SK-N-SH (cell line): Measurements from ENCODE around the gene PDS5B. TPM values are rescaled to one million over a fixed set of nuclear protein-coding genes. Genes with fewer than 3 reads are reported as not detected.

Source experiments
- CTCF ChIA-PET: fragments of 300-600, 350-600 bp; formaldehyde crosslinking; extraction: SDS; loops from one replicate; lab custom pipeline; 2021; lab: Yijun Ruan, JAX
- POLR2A ChIA-PET: fragments of 350-600 bp; sonication (Branson Sonifier 250); formaldehyde crosslinking; extraction: SDS; loops from one replicate; lab custom pipeline; 2020; ENCODE audit warnings: antibody characterized with exemption, inconsistent platforms; lab: Yijun Ruan, JAX
- DNase-seq: peaks from one replicate; pipeline ENCODE4 v3.0.0; 2012
- H2AFZ ChIP-seq: fragments of 200-600 bp; sonication (generic); 2 replicates; pipeline ENCODE4 v1.8.1; 2016; ENCODE audit warnings: antibody characterized with exemption, mild to moderate bottlenecking, low read depth
- H3F3A ChIP-seq: fragments of 200-600 bp; sonication (generic); replicated peaks from 2 replicates; pipeline ENCODE3; 2016; ENCODE audit warnings: antibody characterized with exemption, mild to moderate bottlenecking; ENCODE audit not compliant: insufficient read depth
- H3K27ac ChIP-seq, 2 experiments: fragments of 200-500 bp in 1 of 2; fragments of 200-600 bp in 1 of 2; sonication (Bioruptor generic) in 1 of 2; sonication (generic), shearing (Covaris generic) in 1 of 2; 2 replicates each; pipeline versions ENCODE4 v1.5.1 to v1.6.1; 2014 to 2016; ENCODE audit warnings: low read depth in 2 of 2, inconsistent platforms in 1 of 2, low read length in 1 of 2, mild to moderate bottlenecking in 1 of 2, mixed read lengths in 1 of 2
- H3K27me3 ChIP-seq: fragments of 200-600 bp; sonication (generic), shearing (Covaris generic); 2 replicates; pipeline ENCODE4 v1.6.1; 2016; ENCODE audit warnings: mixed run types; ENCODE audit not compliant: insufficient read depth
- H3K36me3 ChIP-seq, 2 experiments: fragments of 200-500 bp in 1 of 2; fragments of 200-600 bp in 1 of 2; sonication (Bioruptor generic) in 1 of 2; sonication (generic) in 1 of 2; replicated peaks in 1 of 2; 2 replicates each; pipeline versions ENCODE3 to v1.5.1; 2014 to 2016; ENCODE audit warnings: low read length in 1 of 2, mild to moderate bottlenecking in 1 of 2; ENCODE audit not compliant: insufficient read depth in 2 of 2, control insufficient read depth in 1 of 2
- H3K4me1 ChIP-seq, 2 experiments: fragments of 200-500 bp in 1 of 2; fragments of 200-600 bp in 1 of 2; sonication (Bioruptor generic) in 1 of 2; sonication (generic), shearing (Covaris generic) in 1 of 2; 2 replicates each; pipeline versions ENCODE4 v1.5.1 to v1.6.1; 2014 to 2016; ENCODE audit warnings: low read depth in 1 of 2, low read length in 1 of 2, mixed run types in 1 of 2; ENCODE audit not compliant: insufficient read depth in 2 of 2, control insufficient read depth in 1 of 2
- H3K4me2 ChIP-seq: fragments of 200-600 bp; sonication (generic), shearing (Covaris generic); 2 replicates; pipeline ENCODE4 v1.6.1; 2017; ENCODE audit warnings: mixed run types
- H3K4me3 ChIP-seq, 2 experiments: fragments of 200-500 bp in 1 of 2; fragments of 200-600 bp in 1 of 2; sonication (Bioruptor generic) in 1 of 2; sonication (generic), shearing (Covaris generic) in 1 of 2; 2 replicates each; pipeline versions ENCODE4 v1.5.1 to v1.8.1; 2014 to 2016; ENCODE audit warnings: low read depth in 2 of 2, inconsistent platforms in 1 of 2, low read length in 1 of 2, mild to moderate bottlenecking in 1 of 2, mixed read lengths in 1 of 2, moderate library complexity in 1 of 2
- H3K79me2 ChIP-seq: fragments of 200-600 bp; sonication (generic); 2 replicates; pipeline ENCODE4 v1.8.1; 2017; ENCODE audit warnings: mild to moderate bottlenecking; ENCODE audit not compliant: insufficient read depth
- H3K9ac ChIP-seq: fragments of 200-600 bp; sonication (generic); 2 replicates; pipeline ENCODE4 v1.6.1; 2017; ENCODE audit warnings: mixed run types
- H3K9me2 ChIP-seq: fragments of 200-600 bp; sonication (generic); 2 replicates; pipeline ENCODE4 v1.6.1; 2017; ENCODE audit warnings: mixed run types
- H3K9me3 ChIP-seq: fragments of 200-600 bp; sonication (generic); 2 replicates; pipeline ENCODE4 v1.6.1; 2017; ENCODE audit warnings: mixed run types, mild to moderate bottlenecking, moderate library complexity
- H4K20me1 ChIP-seq: fragments of 200-600 bp; sonication (generic); 2 replicates; pipeline ENCODE4 v1.6.1; 2017; ENCODE audit warnings: mild to moderate bottlenecking, mixed run types; ENCODE audit not compliant: insufficient read depth
- ELF1 ChIP-seq: IDR thresholded peaks from 2 replicates; pipeline ENCODE4 v1.4.0; 2012
- EZH2phosphoT487 ChIP-seq: fragments of 200-600 bp; sonication (generic); IDR thresholded peaks from 2 replicates; pipeline ENCODE4 v1.6.1; 2017; ENCODE audit warnings: low read depth, mixed run types, mild to moderate bottlenecking, antibody characterized with exemption, moderate library complexity, borderline replicate concordance
- FOXM1 ChIP-seq: IDR thresholded peaks from 2 replicates; pipeline ENCODE4 v1.4.0; 2012; ENCODE audit warnings: low read depth, mild to moderate bottlenecking
- GABPA ChIP-seq: IDR thresholded peaks from 2 replicates; pipeline ENCODE4 v1.4.0; 2012; ENCODE audit warnings: low read depth, mild to moderate bottlenecking
- MAX ChIP-seq: IDR thresholded peaks from 2 replicates; pipeline ENCODE4 v1.4.0; 2012; ENCODE audit warnings: low read depth
- MEF2A ChIP-seq: IDR thresholded peaks from 2 replicates; pipeline ENCODE4 v1.4.0; 2012; ENCODE audit warnings: low read depth, borderline replicate concordance
- NFIC ChIP-seq: IDR thresholded peaks from 2 replicates; pipeline ENCODE4 v1.4.0; 2012; ENCODE audit warnings: borderline replicate concordance
- REST ChIP-seq: IDR thresholded peaks from 2 replicates; pipeline ENCODE4 v1.6.1; 2012; ENCODE audit warnings: mild to moderate bottlenecking, low read depth, low read length, moderate library complexity
- RFX5 ChIP-seq: IDR thresholded peaks from 2 replicates; pipeline ENCODE4 v1.6.1; 2012; ENCODE audit warnings: mild to moderate bottlenecking, improper control_type of control experiment, low read length
- RXRA ChIP-seq: IDR thresholded peaks from 2 replicates; pipeline ENCODE4 v1.4.0; 2012; ENCODE audit warnings: low read depth, mild to moderate bottlenecking, borderline replicate concordance
- SIN3A ChIP-seq: IDR thresholded peaks from 2 replicates; pipeline ENCODE4 v1.6.1; 2012; ENCODE audit warnings: low read depth, mild to moderate bottlenecking, low read length, moderate library complexity, borderline replicate concordance
- TEAD4 ChIP-seq: IDR thresholded peaks from 2 replicates; pipeline ENCODE4 v1.4.0; 2012; ENCODE audit warnings: mild to moderate bottlenecking, borderline replicate concordance; ENCODE audit not compliant: insufficient read depth
- USF1 ChIP-seq: IDR thresholded peaks from 2 replicates; pipeline ENCODE4 v1.4.0; 2012; ENCODE audit warnings: low read depth, borderline replicate concordance
- USF2 ChIP-seq: fragments of 150-350 bp; IDR thresholded peaks from 2 replicates; pipeline ENCODE4 v1.6.1; 2017; ENCODE audit warnings: antibody characterized with exemption, low read length, low read depth, borderline replicate concordance
- YY1 ChIP-seq: IDR thresholded peaks from 2 replicates; pipeline ENCODE4 v1.4.0; 2012; ENCODE audit warnings: low read depth, mild to moderate bottlenecking
- ZBTB33 ChIP-seq: IDR thresholded peaks from 2 replicates; pipeline ENCODE4 v1.4.0; 2012; ENCODE audit warnings: low read depth, borderline replicate concordance
- WGBS: methylation state at CpG from one replicate; pipeline ENCODE4 v1.1.6; 2017; ENCODE audit warnings: low lambda C conversion rate; 5-methylcytosine and 5-hydroxymethylcytosine counted together
- polyA plus RNA-seq, 3 experiments: library from polyadenylated mRNA; depleted of rRNA; stranded (reverse); fragments of >200 nt; gene quantifications; 2 replicates each; pipeline ENCODE4 v1.2.3, GENCODE V29; 2012

PDS5B gene
- polyA plus RNA-seq, 1 of the 3 experiments (the other 2 are of a cell fraction): 3.8 TPM

- no peaks in the 10 kb centered on the region for H3K9me2 ChIP-seq
- WGBS: 60% methylated on average over 2 of the region's 2 CpGs
- no peaks in the 10 kb centered on the region for H3K36me3 ChIP-seq
- no peaks in the 10 kb centered on the region for H4K20me1 ChIP-seq
- peaks cover 3% of the 10 kb centered on the region; the same call in 1 of the 2 replicates for H3K79me2 ChIP-seq
- H3K4me1 ChIP-seq: peaks cover 4% of the 10 kb centered on the region in 2 experiments; a peak in 3 of 4 replicates
- no peak overlapping the region for H2AFZ ChIP-seq
- no peak overlapping the region for H3K4me2 ChIP-seq
- no peak for DNase-seq
- CTCF ChIA-PET: interaction anchor here (0.7 to 4.4 kb wide), 15 partner anchors 11 to 1135 kb away, joined by 3 to 46 read pairs (median 6); no protein-coding TSS in a partner anchor
- peaks cover 2% of the 10 kb centered on the region for H3F3A ChIP-seq
- no peak overlapping the region for H3K9ac ChIP-seq
- no peak for TF ChIP-seq YY1
- TF ChIP-seq SIN3A: no peak
- TF ChIP-seq NFIC: no peak
- TF ChIP-seq REST: no peak
- TF ChIP-seq ELF1: no peak
- TF ChIP-seq USF1: no peak
- no peak for TF ChIP-seq USF2
- TF ChIP-seq ZBTB33: no peak
- TF ChIP-seq EZH2phosphoT487: no peak
- TF ChIP-seq RFX5: no peak
- no peak for TF ChIP-seq GABPA
- no peak for TF ChIP-seq MEF2A
- TF ChIP-seq RXRA: no peak
- TF ChIP-seq FOXM1: no peak
- no peak for TF ChIP-seq MAX
- TF ChIP-seq TEAD4: no peak
- no peak overlapping the region for H3K27ac ChIP-seq
- no peaks in the 10 kb centered on the region for H3K9me3 ChIP-seq
- POLR2A ChIA-PET: no interaction called here
- H3K27me3 ChIP-seq: no peaks in the 10 kb centered on the region
- H3K4me3 ChIP-seq: no peak overlapping the region
Observed at GRCh38 chr13:32582281-32582680, 4.0 kb upstream of the PDS5B start.
